GM12892 (cell line): Measurements from ENCODE around the gene TXNL1.
"Not testable (repeated sequence)": the region's sequence is repeated elsewhere in the genome, so short reads cannot be mapped to it uniquely, and the experiment has no call there.

Source experiments
- DNase-seq: peaks from one replicate; pipeline ENCODE4 v3.0.0; 2011; ENCODE audit not compliant: insufficient read length
- FAIRE-seq: peaks from 2 replicates; lab custom pipeline; 2011; peaks lifted over from hg19 to GRCh38; lab: Jason Lieb, UNC
- POLR2A ChIP-seq: IDR thresholded peaks from 2 replicates; pipeline ENCODE4 v1.6.1; 2011; ENCODE audit warnings: low read depth, low read length, control low read depth
- POLR2AphosphoS5 ChIP-seq: IDR thresholded peaks from 2 replicates; pipeline ENCODE4 v1.6.1; 2011; ENCODE audit warnings: low read depth, low read length, control low read depth
- TAF1 ChIP-seq: IDR thresholded peaks from 2 replicates; pipeline ENCODE4 v1.6.1; 2011; ENCODE audit warnings: low read depth, mild to moderate bottlenecking, control low read depth, low read length, borderline replicate concordance

The TXNL1 gene

DNA sequence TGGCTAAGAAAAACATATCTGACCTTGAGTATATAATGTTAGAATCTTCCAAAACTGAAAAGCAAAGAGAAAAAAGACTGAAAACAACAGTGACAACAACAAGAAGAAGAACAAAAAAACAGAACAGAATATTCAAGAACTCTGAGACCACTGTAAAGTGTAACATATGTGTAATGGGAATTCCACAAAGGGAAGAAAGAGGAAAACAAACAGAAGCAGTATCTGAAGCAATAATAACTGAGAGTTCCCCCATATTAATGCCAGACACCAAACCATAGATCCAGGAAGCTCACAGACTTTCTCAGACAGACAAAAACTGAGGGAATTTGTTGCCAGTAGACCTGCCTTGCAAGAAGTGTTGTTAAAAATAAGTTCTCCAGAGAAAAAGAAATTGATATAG is 58.9 kb downstream of the TXNL1 start:
- TF ChIP-seq POLR2AphosphoS5 (no peak), POLR2A (no peak), TAF1 (no peak)
- FAIRE-seq (no peak), DNase-seq (no peak)

GRCh38 chr18:56576826-56577573 is 61.4 kb downstream of the TXNL1 start:
- DNase-seq (no peak), FAIRE-seq (no peak)
- TF ChIP-seq POLR2A (no peak), POLR2AphosphoS5 (no peak), TAF1 (no peak)

- FAIRE-seq (peak; percentile 63), DNase-seq (no peak)
- TF ChIP-seq POLR2A (no peak), TAF1 (no peak), POLR2AphosphoS5 (no peak)
These were observed 62.4 kb downstream of the TXNL1 start for GRCh38 chr18:56575819-56576663.

DNA sequence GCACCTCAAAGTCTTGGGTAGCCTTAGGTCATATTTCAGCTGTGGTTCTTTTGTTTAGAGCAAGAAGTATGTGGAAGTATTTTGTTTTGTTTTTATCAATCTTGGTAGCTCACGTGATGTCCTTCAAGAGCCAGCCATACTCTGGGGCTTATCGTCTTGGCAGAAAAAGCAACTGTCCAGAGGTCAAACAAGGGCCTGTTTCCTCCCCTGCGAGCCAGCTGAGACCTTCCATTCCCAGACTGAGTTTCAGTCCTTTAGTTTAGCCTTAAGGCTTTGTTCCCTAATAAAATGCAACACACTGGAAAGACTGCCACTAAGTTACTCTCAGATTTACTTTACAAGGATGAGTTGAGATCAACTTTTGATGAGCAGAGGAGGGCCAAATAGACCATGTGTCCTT is 63.5 kb downstream of the TXNL1 start:
- TF ChIP-seq TAF1 (no peak), POLR2AphosphoS5 (no peak), POLR2A (no peak)
- DNase-seq, result no peak
- FAIRE-seq, result no peak

- not testable (repeated sequence) for DNase-seq, FAIRE-seq
These were observed 66.1 kb downstream of the TXNL1 start for GRCh38 chr18:56572267-56572666.

GRCh38 chr18:56570978-56571377 is 67.4 kb downstream of the TXNL1 start:
- DNase-seq (no peak), FAIRE-seq (no peak)
- TF ChIP-seq POLR2AphosphoS5 (no peak), POLR2A (no peak), TAF1 (no peak)

- TF ChIP-seq POLR2AphosphoS5 (no peak), POLR2A (no peak), TAF1 (no peak)
- no peak for FAIRE-seq
- no peak for DNase-seq
These were observed 69.0 kb downstream of the TXNL1 start for GRCh38 chr18:56569416-56569815.

DNA sequence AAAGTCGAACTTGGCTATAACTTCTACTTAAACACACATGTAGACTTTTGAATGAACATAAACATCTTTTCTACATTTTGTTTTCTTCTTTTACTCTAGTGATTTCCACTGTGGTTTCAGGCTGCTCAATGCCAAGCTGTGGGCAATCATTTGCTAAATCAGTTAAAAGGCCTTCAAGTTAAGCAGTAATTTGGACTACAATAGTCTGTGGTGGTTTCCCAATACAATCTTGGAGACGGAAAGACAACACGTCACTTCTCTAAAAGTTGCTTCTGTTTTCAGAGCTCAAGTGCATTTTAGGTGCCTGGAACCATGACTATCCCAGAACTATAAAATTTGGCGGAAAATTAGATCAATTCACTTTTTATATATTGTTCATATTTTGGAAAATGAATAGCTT is 69.4 kb downstream of the TXNL1 start:
- DNase-seq (no peak), FAIRE-seq (no peak)
- no peak for TF ChIP-seq TAF1
- no peak for TF ChIP-seq POLR2AphosphoS5
- no peak for TF ChIP-seq POLR2A

GRCh38 chr18:56565551-56566345 is 72.6 kb downstream of the TXNL1 start:
- no peak for FAIRE-seq
- DNase-seq, result no peak
- TF ChIP-seq POLR2A (no peak), TAF1 (no peak), POLR2AphosphoS5 (no peak)

DNA sequence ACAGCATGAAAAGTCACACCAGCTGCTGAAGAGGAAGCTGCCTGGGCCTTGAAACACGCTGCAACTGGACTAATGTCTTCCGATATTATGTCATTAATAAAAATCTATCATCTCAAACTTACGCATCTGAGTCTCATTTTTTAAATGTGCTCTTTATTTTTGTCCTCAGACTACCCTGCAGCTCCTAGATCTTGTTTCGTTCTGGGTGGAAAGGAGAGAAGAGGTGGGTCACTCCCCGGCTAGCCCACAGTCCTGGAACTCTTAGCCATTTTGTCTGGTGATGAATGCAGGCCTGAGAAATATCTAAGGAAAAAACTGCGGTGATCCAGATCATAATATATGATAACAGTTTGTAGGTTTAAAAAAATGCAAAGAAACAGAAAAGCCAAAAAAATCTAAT is 73.3 kb downstream of the TXNL1 start:
- FAIRE-seq, result no peak
- no peak for DNase-seq
- TF ChIP-seq POLR2AphosphoS5, result no peak
- no peak for TF ChIP-seq TAF1
- no peak for TF ChIP-seq POLR2A

DNA sequence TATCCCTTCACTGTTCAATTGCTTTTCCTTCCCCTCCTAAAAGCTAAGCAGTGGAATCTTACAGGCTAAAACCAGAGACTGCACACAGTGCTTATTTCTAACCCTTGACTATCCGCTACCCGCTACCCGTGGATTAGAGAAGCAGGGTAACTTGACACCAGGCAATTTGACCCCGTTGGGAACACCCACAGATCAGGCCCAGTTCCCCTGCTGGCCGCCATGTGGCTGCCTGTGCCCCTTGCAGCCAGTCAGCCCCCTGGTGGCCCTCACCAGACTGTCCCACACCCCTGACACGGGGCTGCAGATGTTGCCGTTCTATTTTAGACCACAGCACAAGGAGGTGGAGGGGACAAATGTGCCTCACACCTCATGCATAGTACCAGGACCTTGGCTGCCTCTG is 74.8 kb downstream of the TXNL1 start:
- DNase-seq (no peak), FAIRE-seq (no peak)
- TF ChIP-seq POLR2AphosphoS5 (no peak), POLR2A (no peak), TAF1 (no peak)

- no peak for FAIRE-seq
- DNase-seq, result no peak
These were observed 75.9 kb downstream of the TXNL1 start for GRCh38 chr18:56562479-56562878.

More at GRCh38 chr18:56562479-56562878, 75.9 kb downstream of the TXNL1 start:
- TF ChIP-seq POLR2AphosphoS5 (no peak), TAF1 (no peak), POLR2A (no peak)
